ENCODE results near the gene E4F1.

E4F1 gene

DNA sequence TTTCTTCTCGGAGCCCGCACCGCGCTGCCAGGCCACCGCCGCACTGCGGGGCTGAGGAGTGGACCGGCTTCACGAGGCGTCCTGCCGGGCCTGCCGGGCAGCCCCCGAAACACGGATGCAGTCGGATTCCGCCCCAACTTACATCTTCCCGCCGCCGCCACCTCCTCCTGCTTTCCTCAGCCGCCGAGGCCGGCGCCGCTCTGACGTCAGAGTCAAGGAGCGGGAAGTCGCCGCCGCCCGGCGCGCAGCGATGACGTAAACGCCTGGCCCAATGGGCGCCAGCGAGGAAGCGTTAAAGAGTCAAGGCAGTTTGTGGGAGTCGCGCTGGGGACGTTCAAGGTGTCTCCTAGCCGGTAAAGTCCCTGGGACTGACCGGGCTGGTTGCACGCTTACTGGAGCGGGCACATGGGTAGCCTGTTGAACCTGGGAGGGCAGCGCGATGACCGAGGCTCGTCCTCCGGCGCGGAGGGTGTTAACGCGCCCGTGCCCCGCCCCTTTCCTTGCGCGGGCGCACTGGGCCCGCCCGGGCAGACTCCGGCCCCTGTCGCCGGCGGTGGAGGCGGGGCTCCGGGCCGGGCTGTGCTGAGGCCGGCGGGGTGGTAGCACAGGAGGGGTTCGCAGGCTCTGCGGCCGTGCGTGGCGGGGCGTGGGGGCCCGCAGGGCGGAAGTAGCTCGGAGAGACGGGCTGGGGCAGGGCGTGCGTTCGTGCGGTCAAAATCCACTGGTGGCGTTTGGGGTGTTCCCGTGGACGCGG is 44.7 kb downstream of the E4F1 start, which contains the start of gene RNPS1:
Gene RNPS1 (minus strand): TSS at position 214 of the 754 bp plus-strand sequence. CDS start 3,483 bp downstream, outside the sequence.
- peak; percentile 96 for DNase-seq (ENCODE audit: insufficient read length, low spot score)
- peak; percentile 26 for FAIRE-seq

DNA sequence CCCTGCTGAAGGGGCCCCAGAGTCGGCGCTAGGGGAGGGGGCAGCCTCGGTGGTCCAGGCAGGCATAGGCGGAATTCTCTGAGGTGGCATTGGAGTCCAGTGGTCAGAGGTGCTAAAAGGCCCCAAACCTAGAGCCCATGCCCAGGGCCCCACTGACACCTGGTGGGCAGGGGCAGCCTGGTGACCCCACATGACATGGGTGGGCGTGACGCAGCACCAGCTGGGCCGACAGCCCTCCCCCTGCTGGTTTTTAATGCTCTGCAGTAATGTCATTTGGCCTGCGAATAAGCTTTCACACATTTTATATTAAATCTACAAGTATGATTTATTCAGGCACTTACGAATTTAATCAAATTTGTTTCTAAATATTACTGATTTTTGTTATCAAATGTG is 46.7 kb downstream of the E4F1 start:
- FAIRE-seq (no peak), DNase-seq (ENCODE audit: insufficient read length, low spot score) (no peak)

DNA sequence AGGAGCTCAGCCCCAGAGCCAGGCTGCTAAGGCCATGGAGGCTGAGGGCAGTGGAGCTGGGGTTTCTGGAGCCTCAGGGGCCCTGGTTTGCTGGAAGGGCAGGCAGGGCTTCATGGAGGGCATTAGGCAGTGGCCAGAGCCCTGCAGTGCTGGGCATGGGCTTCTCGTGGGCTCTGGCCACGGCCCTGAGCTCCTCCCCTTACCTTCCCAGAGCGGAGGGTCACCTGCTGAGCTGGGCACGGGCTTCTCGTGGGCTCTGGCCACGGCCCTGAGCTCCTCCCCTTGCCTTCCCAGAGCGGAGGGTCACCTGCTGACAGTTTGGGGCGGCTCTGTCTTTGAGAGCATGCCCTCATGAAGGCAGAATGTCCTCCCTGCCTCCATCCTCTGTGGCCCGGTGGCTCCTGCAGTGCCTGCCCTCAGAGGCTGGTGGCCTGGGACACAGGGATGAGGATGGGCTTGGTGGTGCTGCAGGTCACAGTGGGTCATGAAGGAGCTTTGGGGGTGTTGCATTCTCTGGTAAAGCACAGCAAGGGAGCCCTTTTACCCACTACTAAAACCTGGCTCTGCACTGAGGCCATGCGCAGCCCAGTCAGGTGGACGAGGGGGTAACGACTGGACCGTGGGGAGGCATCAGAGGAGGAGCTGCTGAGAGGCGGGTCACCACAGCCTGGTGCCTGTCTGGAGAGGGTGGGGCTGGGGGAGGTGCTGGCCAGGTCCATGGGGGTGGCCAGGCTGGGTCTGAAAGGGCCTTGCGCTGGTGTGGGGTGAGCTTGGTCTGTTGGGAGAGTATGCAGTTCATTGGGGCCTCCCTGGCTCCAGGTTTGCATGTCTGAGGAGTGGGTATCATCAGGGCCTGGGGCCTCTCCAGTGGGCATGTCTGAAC is 47.4 kb downstream of the E4F1 start:
- FAIRE-seq (no peak), DNase-seq (ENCODE audit: insufficient read length, low spot score) (no peak)

DNA sequence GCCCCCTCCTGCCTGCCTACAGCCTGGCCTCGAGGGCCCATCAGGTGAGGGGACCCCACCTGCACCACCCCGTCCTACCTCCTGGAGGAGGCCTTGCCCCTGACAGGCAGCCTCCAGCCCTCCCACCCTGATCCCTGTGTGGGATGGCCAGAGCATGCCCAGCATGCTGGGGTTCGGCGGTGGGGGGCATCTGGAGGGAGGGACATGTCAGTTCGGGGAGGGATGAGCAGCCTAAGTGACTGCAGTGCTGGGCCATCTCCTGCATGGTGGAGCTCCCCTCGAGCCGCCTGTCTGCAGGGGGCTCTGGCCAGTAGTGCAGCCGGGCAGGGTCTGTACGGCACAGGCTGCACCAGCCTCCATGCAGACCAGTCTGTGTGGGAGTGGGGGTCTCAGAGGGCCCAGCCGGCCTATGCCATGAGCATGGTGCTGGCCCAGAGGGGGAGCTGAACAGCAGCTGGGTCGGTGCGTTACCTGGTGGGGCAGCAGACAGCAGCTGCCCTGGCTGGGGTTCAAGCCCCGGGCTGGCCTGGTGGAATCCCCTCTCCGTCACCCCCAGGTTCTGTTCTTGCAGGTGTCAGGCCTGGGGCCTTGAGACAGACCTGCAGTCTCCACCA is 48.6 kb downstream of the E4F1 start:
- FAIRE-seq (no peak), DNase-seq (ENCODE audit: insufficient read length, low spot score) (no peak)

DNA sequence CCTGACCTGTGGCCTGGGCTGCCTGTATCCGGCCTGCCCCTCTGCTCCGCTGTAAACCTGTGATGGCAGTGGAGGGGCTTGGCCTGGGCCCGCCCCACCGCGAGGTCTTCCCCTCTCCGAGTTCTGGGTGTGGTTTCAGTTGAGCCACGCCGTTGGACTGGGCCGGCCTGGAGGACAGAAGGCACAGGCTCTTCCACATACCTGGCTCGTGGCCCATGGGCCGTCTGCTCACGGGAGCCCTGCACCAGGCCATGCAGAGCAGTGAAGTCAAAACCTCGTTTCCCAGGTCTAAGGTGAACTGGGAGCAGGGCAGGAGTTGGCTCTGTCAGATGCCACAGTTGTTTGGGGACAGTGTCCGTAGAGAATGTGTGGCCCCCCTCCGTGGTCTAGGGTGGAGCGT is 50.1 kb downstream of the E4F1 start:
- DNase-seq (ENCODE audit: insufficient read length, low spot score) (no peak), FAIRE-seq (no peak)

DNA sequence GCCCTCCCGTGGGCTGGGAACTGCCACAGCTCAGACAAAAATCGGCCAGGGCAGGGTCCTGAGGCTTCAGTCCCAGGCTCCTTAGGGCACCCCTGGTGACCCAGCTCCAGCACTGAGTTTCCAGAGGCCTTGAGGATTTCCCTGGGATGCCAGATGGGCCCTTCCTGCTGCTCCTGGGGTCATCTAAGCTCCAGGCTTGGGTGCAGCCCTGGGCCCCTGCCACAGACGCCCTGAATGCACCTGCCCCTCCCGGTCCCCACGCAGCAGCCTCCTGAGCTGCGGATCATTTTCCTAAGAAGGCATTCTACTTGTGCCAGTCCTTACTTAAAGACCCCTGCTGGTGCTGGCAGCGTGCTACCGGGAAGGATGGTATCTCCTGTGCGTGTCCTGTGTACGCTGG is 50.5 kb downstream of the E4F1 start:
- DNase-seq (ENCODE audit: insufficient read length, low spot score) (no peak), FAIRE-seq (no peak)

DNA sequence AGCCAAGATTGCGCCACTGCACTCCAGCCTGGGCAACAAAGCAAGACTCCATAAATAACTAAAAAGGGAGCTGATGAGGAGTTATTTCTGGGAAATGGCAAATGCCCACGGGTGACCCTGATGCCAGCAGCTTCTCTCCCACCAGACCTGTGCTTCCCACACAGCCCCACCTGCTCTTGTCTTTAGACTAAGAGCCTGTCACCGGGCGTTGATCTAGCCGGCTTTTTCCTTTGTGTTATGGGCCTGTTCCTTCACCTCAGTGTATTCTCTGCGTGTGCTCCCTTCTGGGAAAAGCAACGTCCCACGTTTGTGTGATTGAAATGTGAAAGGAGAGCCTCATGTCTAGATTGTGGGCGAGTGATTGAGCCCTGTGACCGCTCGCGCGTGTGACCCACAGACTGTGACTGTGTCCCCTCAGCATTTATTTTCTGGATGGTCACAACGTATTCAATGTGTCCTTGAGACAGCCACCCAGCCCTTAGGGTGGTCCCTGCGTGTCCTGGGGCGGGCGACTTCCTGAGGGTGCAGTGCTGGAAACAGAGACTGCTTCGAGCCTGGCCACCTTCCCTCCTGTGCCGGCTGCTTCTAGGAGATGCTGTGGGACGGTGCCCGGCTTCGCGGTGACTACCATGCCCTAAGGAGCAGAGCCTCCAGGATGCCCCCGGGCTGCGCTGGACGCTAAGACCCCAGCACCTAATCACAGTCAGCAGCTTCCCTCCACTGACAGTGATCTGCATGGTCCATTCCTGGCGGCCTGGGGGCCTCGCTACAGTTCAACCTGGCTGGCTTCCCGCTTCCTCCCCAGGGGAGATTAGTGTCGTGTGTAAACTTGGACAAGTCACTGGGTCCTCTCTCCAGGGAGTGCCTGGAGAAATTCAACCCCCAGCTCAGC is 52.3 kb downstream of the E4F1 start:
- DNase-seq (ENCODE audit: insufficient read length, low spot score) (no peak), FAIRE-seq (no peak)

DNA sequence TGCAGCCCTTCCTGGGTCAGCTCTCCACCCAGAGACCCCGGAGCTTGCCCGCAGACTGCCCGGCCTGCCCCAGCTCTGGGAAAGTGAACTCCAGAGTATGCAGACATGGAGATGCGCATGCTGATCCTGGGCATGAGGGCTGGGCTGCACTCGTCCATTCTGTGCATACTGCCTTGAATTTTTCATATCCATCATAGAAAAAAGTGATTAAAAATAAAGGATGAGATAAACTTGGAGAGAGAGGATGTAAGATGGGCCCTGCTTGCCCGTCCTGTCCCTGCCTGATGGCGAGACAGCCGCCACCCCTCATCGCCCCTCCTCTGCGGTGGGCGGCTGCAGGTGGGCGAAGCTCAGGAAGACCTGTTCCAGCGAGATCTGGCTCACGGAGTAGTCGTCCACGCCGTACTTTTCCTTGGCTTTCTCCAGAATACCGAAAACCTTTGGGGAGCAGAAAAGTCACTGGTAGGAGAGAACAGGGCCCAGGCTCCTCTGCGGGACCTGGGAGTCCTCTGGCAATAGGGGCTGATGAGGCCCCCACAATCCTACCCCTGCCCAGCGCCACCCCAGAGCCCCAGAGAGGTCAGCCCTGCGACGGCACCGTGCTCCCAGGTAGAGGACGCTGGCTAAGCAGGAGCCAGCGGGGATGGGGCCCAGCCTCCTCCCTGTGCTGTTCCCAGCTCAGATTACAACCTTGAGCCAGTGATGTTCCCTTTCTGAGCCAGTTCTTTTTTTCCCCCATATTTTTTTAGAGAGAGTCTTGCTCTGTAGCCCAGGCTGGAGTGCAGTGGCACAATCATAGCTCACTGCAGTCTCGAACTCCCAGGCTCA is 53.2 kb downstream of the E4F1 start:
- FAIRE-seq (no peak), DNase-seq (ENCODE audit: insufficient read length, low spot score) (no peak)

DNA sequence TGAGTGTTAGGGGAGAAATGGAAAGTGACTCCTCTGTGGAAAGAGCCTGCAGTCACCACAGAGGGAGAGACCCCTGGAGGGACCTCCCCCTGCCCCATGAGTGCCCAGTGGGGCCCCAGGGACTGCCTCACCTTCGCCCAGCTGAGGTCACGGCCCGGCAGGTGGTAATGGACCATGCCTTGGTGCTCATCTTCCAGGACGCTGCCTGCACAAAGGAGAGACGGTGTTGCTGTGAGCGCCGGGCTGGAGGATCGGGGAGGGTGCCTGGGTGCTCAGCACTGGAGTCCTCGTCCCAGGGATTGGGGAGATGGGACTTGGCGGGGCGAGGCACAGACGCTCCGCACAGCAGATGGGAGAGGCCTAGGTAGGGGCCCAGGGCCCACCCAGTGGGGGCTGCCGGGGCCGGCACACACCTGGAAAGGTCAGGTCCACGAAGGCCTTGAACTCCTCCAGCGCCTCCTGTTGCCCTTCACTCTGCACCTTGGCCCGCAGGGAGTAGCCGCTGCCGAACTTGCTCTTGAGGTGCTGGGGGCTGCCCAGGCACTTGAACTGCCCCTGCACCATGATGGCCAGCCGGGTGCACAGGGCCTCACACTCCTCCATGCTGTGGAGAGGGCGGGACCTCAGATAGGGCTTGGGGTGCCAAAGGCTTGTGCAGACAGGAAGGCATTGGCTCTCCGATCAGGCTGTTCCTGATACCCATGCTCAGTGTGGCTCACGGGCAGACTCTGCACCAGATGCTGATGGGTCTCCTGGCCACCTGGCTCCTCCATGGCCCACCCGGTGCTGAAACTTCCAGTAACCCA is 54.3 kb downstream of the E4F1 start:
- FAIRE-seq (no peak), DNase-seq (ENCODE audit: insufficient read length, low spot score) (no peak)

DNA sequence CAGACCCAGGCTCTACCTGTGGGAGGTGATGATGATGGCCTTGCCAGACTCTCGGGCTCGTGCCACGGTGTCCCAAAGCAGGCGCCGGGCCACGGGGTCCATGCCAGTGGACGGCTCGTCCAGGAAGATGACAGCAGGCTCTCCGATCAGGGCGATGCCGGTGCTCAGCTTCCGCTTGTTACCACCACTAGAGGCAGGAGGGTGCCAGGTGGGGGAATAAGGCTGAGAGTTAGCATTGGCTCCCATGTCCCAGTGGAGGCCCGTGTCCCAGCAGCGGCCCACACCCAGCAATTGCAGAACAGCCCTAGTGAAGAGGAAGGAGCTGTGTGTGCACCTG is 54.8 kb downstream of the E4F1 start:
- DNase-seq (ENCODE audit: insufficient read length, low spot score) (no peak), FAIRE-seq (no peak)

DNA sequence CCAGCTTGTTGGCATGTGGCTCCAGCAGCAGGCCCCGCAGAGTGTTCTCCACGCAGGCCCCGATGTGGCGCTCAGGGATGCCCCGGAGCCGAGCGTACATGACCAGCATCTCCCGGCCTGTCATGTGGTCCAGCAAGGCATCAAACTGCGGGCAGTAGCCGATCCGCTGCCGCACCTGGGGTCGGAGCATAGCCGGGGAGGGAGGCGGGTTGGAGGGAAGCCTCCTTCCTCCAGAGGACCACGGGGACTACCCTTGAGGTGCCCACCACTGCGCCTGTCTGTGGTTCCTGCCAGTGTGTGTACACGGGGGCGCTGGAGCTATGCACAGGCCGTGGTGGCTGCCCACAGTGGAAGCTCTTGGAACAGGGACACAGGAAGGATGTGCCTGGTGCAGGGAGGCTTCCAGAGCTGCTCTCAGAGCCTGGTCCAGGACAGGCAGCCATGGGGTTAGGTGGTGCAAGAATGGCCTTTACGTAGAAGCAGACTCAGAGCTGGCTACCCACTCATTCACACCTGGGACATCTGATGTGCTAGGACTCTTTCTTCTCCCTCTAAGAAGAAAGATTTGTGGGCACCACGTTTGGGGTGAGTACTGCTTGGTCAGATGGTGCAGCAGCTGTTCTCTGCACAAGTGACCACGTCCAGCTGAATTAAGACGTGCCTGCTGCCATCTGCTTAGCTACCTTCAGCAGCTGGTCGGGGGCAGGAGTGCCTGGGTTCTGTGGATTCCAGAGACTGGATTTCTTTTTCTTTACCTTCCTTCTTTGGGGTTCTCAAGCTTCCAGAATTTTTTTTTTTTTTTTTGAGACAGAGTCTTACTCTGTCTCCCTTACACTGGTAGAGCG is 55.8 kb downstream of the E4F1 start:
- FAIRE-seq = no peak
- no peak for DNase-seq (ENCODE audit: insufficient read length, low spot score)

DNA sequence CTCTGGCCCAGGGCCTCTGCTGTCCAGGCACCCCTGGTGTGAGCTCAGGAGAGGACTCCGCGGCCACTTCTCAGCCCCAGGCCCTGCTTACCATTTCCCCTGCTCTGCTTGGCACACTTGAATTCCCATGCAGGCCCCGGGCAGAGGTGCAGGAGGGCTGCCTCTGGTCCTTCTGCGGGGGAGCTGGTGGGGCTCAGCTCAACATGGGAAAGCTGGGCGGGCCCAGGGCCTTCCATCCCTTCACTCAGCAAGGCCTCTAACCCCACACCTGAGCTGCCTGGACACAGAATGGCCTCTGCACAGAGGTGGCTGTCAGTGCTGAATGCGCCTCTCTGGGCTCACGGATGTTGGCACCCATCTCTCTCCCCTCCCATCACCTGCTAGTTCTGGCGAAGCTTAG is 57.1 kb downstream of the E4F1 start:
- FAIRE-seq = no peak
- no peak for DNase-seq (ENCODE audit: insufficient read length, low spot score)

DNA sequence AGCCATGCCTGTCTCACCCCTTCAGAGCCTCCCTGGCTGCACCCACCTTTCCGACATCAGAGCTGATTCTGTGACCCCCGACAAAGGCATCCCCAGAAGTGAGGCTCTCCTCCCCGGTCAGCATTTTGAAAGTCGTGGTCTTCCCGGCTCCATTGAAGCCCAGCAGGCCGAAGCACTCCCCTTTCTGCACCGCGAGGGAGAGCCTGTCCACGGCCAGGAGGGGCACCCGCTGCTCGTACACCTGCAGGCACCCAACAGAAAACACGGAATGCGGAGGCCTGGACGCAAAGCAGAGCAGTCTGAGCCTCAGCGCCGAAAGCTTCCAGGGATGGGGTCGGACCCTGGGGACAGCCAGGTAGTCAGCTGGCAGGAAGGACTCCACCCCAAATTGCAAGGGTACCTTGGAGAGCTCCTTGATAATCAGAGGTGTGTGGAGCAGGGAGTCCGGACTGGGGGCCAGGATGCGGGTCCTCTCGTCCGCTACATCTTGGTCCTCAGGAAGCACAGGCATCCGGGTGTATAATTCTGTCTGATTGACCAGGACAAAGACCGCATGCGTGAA is 57.7 kb downstream of the E4F1 start:
- no peak for FAIRE-seq

DNA sequence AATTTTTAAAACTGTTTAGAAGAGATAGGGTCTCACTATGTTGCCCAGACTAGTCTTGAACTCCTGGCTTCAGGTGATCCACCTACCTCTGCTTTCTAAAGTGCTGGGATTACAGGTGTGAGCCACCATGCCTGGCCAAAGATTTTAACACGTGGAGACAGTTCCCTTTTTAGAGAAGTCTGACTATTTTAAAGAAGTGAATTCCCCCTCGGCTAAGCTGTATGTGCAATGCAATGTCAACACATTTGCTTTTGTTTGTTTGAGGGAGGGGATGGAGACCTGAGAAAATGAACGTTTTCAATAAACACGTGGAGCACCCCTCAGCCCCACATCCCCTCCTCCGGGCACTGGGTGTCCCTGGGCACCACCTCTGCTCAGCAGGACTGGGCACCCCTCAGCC is 58.9 kb downstream of the E4F1 start:
- no peak for FAIRE-seq
- no peak for DNase-seq (ENCODE audit: insufficient read length, low spot score)

More for the DNA sequence above, 57.7 kb downstream of the E4F1 start:
- DNase-seq (ENCODE audit: insufficient read length, low spot score) = no peak

DNA sequence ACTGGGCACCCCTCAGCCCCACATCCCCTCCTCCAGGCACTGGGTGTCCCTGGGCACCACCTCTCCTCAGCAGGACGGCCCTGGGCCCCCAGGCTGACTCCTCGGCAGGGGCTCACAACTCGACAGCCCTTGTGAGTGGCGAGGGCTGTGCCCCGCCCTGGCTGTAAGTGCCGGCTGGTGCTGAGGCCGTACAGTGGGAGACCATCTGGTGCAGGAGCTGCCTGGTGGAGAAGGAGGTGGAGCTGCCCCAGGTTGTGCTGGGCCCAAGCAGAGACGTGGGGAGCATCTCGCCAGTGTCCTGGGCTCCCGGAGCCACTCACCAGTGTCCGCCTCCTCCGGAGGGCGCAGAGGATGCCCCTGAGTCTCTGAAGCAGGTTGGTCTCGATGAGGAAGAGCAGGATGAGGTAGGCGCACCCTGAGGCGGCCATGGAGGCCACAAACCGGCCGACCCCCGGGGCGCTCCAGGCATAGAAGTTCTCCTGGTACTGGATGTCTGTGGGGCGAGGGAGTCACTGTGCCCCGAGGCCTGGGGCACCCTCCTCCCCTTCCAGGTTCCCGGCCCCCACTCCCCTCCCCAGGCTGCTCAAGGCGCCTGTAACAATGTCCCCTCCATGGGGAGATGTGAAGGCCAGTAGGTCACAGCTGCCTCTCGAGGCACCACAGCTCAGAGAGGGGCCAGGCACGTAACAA is 59.6 kb downstream of the E4F1 start:
- DNase-seq (ENCODE audit: insufficient read length, low spot score) (no peak), FAIRE-seq (no peak)

DNA sequence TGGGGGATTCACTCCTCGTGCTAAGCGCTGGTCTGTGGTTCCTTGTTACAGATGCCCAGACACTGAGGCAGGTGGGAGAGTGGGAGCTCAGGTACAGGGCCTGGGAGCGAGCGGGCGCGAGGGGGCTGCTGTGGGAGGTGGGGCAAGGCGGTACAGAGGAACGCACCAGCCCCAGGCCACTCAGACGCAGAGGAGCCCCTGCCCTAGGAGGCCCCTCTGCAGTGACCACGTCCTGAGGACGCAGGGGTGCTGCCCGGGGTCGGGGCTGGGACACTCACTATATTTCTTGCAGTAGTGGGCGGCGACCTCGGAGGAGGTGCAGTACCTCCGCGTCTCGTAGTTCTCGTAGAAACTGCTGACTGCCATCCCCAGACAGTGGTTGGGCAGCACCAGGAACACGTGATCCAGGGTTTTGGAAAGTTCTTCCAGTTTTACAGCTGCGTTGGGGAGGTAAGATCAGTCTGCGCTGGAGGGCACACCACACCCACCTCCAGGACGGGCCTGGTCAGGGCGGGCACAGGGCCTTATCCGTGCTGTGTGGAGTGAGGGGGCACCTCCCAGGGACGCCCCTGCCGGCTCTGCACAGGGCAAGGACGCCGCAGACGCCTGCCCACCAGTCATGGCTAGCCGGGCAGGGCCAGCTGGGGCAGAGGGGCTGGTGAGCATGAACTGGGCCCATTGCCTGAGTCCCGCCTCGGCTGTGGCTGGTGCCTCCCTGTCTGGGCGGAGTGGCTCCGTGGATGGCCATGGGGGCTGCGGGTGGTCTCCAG is 60.8 kb downstream of the E4F1 start:
- DNase-seq (ENCODE audit: insufficient read length, low spot score) (no peak), FAIRE-seq (no peak)
